Gastroesophageal sphincter (tissue), 3 donors: ENCODE data around the gene MRPS18A.

ENCODE experiments used
- CTCF ChIP-seq, 4 experiments: fragments of 200-600 bp in 2 of 4; fragments of 450-650 bp in 2 of 4; sonication (generic) in 1 of 4; IDR thresholded peaks; one replicate each; pipeline ENCODE4 v1.5.1; 2017 to 2019; ENCODE audit warnings: antibody characterized with exemption in 4 of 4, mild to moderate bottlenecking in 2 of 4, moderate library complexity in 2 of 4
- EP300 ChIP-seq: sonication (generic); formaldehyde crosslinking; IDR thresholded peaks from one replicate; pipeline ENCODE4 v1.6.1; 2017; ENCODE audit warnings: antibody characterized with exemption, mild to moderate bottlenecking
- POLR2A ChIP-seq, 2 donors: fragments of 450-650 bp; IDR thresholded peaks; one replicate each; pipeline ENCODE4 v1.6.1; 2017; ENCODE audit warnings: antibody characterized with exemption in 2 of 2, mild to moderate bottlenecking in 2 of 2, moderate library complexity in 1 of 2

- TF ChIP-seq CTCF (IDR thresholded peaks at IDR 0.05), result peak in 1 of 4 experiments; percentile 27
- peak; percentile 62 to 76 for TF ChIP-seq POLR2A (IDR thresholded peaks at IDR 0.05)
- TF ChIP-seq EP300, result no peak
Measured at GRCh38 chr6:43635387-43636307, 51.9 kb downstream of the MRPS18A start, which contains the start of gene MAD2L1BP.
